ENCODE measurements around the gene HLA-DOB.
A peak's percentile ranks its signal among the peaks of the same experiment; 100 is the strongest.
"Not testable (repeated sequence)": the region's sequence is repeated elsewhere in the genome, so short reads cannot be mapped to it uniquely, and the experiment has no call there.

HLA-DOB gene

DNA sequence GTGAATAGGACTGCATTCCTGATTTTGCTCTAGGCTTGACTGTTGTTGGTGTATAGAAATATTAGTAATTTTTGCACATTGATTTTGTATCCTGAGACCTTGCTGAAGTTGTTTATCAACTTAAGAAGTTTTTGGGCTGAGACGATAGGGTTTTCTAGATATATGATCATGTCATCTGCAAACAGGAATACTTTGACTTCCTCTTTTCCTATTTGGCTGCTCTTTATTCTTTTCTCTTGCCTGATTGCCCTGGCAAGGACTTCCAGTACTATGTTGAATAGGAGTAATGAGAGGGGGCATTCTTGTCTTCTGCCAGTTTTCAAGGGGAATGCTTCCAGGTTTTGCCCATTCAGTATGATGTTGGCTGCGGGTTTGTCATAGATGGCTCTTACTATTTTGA, 13.4 kb downstream of the HLA-DOB start:
- Histone ChIP-seq H3K27me3 (ENCODE audit: control insufficient read depth in 1 of 2, insufficient read depth in 2 of 2, low read length in 2 of 2) (peaks cover 0 to 10% of the 10 kb centered on the region in 2 donors), H3K4me3 (ENCODE audit: low read depth in 1 of 2, low read length in 2 of 2) (no peak overlapping the region)

DNA sequence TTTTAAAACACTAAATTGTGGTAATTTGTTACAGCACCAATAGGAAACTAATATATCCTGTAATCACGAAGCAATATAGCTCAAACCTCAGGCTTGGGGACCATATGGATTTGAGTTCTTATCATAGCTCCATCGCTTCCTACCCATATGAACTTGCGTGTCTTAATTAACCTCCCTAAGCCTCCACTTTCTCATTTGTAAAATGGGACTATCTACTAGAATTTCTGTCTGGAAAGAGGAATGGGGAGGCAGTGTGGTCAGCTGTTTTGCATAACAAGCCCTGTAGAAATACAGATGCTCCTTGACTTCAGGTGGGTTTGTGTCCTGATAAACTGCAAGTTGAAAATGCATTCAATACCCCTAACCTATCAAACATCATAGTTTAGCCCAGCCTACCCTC, 17.1 kb downstream of the HLA-DOB start:
- H3K27me3 ChIP-seq (ENCODE audit: control insufficient read depth in 1 of 2, insufficient read depth in 2 of 2, low read length in 2 of 2) = no peaks in the 10 kb centered on the region

More for the DNA sequence above, 13.4 kb downstream of the HLA-DOB start:
- Histone ChIP-seq H3K4me1 (ENCODE audit: insufficient read depth, low read length) (no peaks in the 10 kb centered on the region), H3K9ac (ENCODE audit: low read length) (no peak overlapping the region), H3K36me3 (ENCODE audit: insufficient read depth, low read length) (no peaks in the 10 kb centered on the region), H3K9me3 (ENCODE audit: low read length) (no peaks in the 10 kb centered on the region), H3K27ac (ENCODE audit: low read depth, low read length) (no peak overlapping the region)

DNA sequence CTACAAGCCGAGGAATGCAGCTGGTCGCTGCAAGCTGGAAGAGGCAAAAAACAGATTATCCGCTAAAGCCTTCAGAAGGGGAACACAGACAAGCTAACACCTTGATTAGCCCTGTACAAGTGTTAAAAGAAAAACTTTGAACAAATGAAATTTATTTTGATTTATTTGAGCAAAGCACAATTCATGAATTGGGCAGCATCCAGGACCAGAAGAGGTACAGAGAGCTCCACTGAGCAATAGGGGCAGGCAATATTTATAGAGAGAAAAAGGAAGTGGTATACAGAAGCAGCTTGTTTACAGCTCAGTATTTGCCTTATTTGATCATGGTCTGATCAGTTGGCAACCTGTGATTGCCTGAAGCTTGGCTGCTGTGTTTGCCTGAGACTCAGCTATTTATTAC, 17.6 kb downstream of the HLA-DOB start:
- Histone ChIP-seq H3K27me3 (ENCODE audit: control insufficient read depth in 1 of 2, insufficient read depth in 2 of 2, low read length in 2 of 2) (no peaks in the 10 kb centered on the region), H3K4me3 (ENCODE audit: low read depth in 1 of 2, low read length in 2 of 2) (no peak overlapping the region), H3K9ac (ENCODE audit: low read length) (no peak overlapping the region), H3K27ac (ENCODE audit: low read depth, low read length) (no peak overlapping the region), H3K36me3 (ENCODE audit: insufficient read depth, low read length) (no peaks in the 10 kb centered on the region), H3K9me3 (ENCODE audit: low read length) (no peaks in the 10 kb centered on the region), H3K4me1 (ENCODE audit: insufficient read depth, low read length) (no peaks in the 10 kb centered on the region)

More for the DNA sequence above, 17.1 kb downstream of the HLA-DOB start:
- Histone ChIP-seq H3K27ac (ENCODE audit: low read depth, low read length) (no peak overlapping the region), H3K9me3 (ENCODE audit: low read length) (no peaks in the 10 kb centered on the region), H3K4me3 (ENCODE audit: low read depth in 1 of 2, low read length in 2 of 2) (no peak overlapping the region), H3K36me3 (ENCODE audit: insufficient read depth, low read length) (no peaks in the 10 kb centered on the region), H3K9ac (ENCODE audit: low read length) (no peak overlapping the region), H3K4me1 (ENCODE audit: insufficient read depth, low read length) (no peaks in the 10 kb centered on the region)

DNA sequence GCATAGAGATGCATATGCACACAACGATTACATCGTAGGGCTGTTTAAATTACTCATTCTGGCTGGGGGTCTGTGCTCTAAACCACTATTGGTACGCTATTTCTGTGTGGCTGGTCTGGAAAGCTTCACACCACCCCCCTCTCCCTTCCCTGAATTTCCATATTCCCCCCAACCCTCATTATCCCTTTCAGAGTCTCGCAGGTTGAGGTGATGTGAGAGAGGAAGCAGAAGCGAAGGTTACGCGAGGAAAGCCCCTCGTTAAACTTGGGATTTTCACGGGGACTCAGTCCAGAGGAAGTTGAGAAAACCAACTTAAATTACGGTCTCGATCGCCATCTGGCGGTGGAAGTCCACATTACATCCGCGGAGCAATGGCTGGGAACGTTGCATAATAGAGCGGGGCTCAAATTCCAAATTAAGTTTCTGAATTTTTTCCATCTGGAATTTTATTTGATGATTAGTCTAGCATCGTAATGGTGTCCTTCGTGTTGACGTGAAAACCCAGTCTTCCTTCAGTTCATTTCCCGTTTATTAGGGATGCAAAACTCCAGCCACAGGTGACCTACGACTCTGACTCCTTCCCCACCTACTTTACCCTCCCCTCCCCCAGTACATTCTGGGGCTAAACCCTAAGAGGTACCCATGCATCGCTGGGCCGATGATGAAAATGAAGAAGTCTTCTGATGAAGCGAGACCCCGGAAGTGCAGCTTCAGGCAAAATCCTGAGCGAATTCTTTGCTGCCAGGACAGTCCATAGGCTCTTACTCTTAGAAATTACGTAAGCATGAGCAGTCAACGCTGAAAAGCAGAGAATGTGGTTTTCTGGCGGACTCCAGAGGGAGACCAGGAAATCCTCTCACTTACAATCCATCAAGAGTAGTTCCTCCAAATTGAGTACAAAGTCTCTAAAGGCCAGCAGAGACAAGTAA, 19.7 kb downstream of the HLA-DOB start:
- H3K36me3 ChIP-seq (ENCODE audit: insufficient read depth, low read length) = no peaks in the 10 kb centered on the region
- no peak overlapping the region for H3K9ac ChIP-seq (ENCODE audit: low read length)
- H3K27me3 ChIP-seq (ENCODE audit: control insufficient read depth in 1 of 2, insufficient read depth in 2 of 2, low read length in 2 of 2) = no peaks in the 10 kb centered on the region
- H3K9me3 ChIP-seq (ENCODE audit: low read length) = no peaks in the 10 kb centered on the region
- H3K4me1 ChIP-seq (ENCODE audit: insufficient read depth, low read length) = no peaks in the 10 kb centered on the region
- H3K4me3 ChIP-seq (ENCODE audit: low read depth in 1 of 2, low read length in 2 of 2) = peak overlapping the region in 1 of 2 donors; percentile 23
- peak overlapping the region; percentile 1 for H3K27ac ChIP-seq (ENCODE audit: low read depth, low read length)

DNA sequence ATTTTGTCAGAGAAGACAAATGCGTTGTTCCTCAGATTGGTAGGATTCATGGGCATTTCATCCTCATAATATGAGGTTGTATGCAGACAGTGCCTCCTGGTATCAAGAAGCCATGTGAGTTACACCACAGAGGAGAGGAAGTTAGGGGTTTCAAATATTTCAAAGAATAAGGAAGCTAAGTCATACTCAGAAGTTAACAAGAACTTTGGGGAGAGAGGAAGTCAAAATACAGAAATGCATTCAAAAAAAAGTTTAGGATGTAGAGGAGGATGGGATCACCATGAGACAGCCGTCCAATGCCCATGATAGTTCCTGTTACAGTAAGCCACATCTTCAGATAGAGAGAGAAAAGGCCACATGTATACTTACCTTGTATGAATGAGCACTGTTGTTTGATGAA, 22.3 kb downstream of the HLA-DOB start:
- H3K4me1 ChIP-seq (ENCODE audit: insufficient read depth, low read length) = no peaks in the 10 kb centered on the region
- H3K27ac ChIP-seq (ENCODE audit: low read depth, low read length) = no peak overlapping the region
- no peak overlapping the region for H3K9ac ChIP-seq (ENCODE audit: low read length)
- peaks cover 0 to 4% of the 10 kb centered on the region in 2 donors for H3K27me3 ChIP-seq (ENCODE audit: control insufficient read depth in 1 of 2, insufficient read depth in 2 of 2, low read length in 2 of 2)
- no peaks in the 10 kb centered on the region for H3K36me3 ChIP-seq (ENCODE audit: insufficient read depth, low read length)
- no peak overlapping the region for H3K4me3 ChIP-seq (ENCODE audit: low read depth in 1 of 2, low read length in 2 of 2)
- no peaks in the 10 kb centered on the region for H3K9me3 ChIP-seq (ENCODE audit: low read length)

DNA sequence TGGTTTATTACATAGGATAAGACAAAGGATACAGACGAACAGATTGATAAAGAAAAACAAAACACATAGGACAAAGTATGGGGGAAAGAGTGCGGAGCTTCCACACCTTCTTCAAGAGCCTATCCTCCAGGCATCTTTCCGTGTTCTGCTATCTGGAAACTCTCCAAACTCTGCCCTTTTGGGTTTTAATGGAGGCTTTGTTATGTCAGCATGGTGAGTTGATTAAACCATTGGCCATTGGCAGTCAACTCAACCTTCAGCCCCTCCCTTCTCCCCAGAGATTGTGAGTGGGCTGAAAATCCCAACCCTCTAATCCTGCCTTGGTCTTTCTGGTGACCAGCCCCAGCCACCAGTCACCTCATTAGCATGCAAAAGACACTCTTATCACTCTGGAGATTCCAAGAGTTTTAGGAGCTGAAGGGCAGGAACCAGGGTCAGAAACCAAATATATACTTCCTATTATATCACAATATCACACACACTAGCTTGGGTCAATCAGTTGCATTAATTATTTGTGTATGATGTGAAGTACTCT, 23.8 kb downstream of the HLA-DOB start:
- Histone ChIP-seq H3K27me3 (ENCODE audit: control insufficient read depth in 1 of 2, insufficient read depth in 2 of 2, low read length in 2 of 2) (peaks cover 0 to 4% of the 10 kb centered on the region in 2 donors), H3K9ac (ENCODE audit: low read length) (no peak overlapping the region), H3K27ac (ENCODE audit: low read depth, low read length) (no peak overlapping the region), H3K4me3 (ENCODE audit: low read depth in 1 of 2, low read length in 2 of 2) (no peak overlapping the region), H3K36me3 (ENCODE audit: insufficient read depth, low read length) (no peaks in the 10 kb centered on the region), H3K9me3 (ENCODE audit: low read length) (no peaks in the 10 kb centered on the region), H3K4me1 (ENCODE audit: insufficient read depth, low read length) (no peaks in the 10 kb centered on the region)

DNA sequence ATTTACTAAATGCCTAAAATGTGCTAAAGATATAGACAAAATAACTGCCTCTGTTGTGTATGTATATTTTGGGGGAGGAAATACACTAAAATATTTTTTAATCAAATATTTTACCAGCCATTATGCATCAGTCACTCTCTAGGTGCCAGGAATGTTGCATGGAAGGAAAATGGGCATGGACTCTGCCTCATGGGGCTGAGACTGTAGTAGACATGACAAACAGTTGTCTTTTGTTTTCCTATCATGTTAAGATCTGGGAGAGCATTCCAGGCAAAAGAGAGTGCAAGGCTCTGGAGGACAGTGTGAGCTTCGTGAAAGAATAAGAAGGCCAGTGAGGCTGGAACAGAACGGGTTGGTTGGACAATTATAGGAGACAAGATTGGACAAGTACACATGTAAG, 26.5 kb downstream of the HLA-DOB start:
- no peaks in the 10 kb centered on the region for H3K9me3 ChIP-seq (ENCODE audit: low read length)
- H3K27ac ChIP-seq (ENCODE audit: low read depth, low read length) = no peak overlapping the region
- H3K36me3 ChIP-seq (ENCODE audit: insufficient read depth, low read length) = no peaks in the 10 kb centered on the region
- H3K4me3 ChIP-seq (ENCODE audit: low read depth in 1 of 2, low read length in 2 of 2) = no peak overlapping the region
- H3K4me1 ChIP-seq (ENCODE audit: insufficient read depth, low read length) = no peaks in the 10 kb centered on the region
- peaks cover 0 to 8% of the 10 kb centered on the region in 2 donors for H3K27me3 ChIP-seq (ENCODE audit: control insufficient read depth in 1 of 2, insufficient read depth in 2 of 2, low read length in 2 of 2)
- H3K9ac ChIP-seq (ENCODE audit: low read length) = no peak overlapping the region

DNA sequence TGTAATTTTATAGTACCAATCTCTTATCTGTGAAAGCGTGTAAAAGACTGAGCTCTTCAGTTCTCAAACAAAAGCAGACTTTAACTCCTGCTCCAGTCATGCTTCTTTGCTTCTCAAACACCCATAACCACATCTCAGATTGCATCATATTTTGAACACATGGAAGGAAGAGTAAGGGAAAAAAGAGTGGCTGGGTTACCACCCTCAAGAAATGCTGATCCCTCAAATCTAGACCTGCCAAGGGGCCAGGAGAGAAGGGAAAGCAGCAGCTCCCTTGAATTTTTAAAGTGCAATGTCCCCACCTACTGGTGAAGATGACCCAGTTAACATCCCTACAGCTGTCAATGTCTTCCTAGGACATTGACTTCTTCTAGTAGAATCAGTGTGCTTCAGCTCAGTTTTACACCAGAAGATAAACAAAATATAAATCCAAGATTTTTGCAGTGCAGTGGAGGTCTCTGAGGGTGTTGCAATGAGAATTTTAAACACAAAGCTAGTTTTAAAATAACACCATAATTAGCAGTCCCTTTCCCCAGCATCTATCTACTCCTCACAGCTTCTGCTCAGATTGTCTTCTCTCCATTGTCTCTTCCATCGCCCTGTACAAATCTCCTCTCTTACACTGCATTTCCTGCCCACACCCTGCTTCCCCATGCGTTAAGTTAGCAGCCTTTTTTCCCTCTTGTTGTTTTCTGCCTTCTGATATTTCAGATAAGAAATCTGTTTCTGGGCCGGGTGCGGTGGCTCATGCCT, 30.8 kb downstream of the HLA-DOB start:
- Histone ChIP-seq H3K4me1 (ENCODE audit: insufficient read depth, low read length) (no peaks in the 10 kb centered on the region), H3K27me3 (ENCODE audit: control insufficient read depth in 1 of 2, insufficient read depth in 2 of 2, low read length in 2 of 2) (peaks cover 0 to 4% of the 10 kb centered on the region in 2 donors), H3K36me3 (ENCODE audit: insufficient read depth, low read length) (no peaks in the 10 kb centered on the region), H3K9ac (ENCODE audit: low read length) (no peak overlapping the region), H3K9me3 (ENCODE audit: low read length) (no peaks in the 10 kb centered on the region), H3K4me3 (ENCODE audit: low read depth in 1 of 2, low read length in 2 of 2) (no peak overlapping the region), H3K27ac (ENCODE audit: low read depth, low read length) (no peak overlapping the region)

DNA sequence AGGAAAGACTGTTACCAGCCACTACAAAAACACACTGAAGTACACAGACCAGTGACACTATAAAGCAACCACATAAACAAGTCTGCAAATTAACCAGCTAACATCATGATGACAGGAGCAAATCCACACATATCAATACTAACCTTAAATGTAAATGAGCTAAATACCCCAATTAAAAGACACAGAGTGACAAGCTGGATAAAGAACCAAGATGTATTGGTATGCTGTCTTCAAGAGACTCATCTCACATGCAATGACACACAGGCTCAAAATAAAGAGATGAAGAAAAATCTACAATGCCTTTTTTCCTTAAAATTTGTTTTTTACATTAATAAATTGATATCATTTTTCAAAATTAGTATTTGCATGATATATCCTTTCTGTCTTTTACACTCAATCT, 33.9 kb downstream of the HLA-DOB start:
- not testable (repeated sequence) for H3K27ac ChIP-seq (ENCODE audit: low read depth, low read length); H3K4me3 ChIP-seq (ENCODE audit: low read depth in 1 of 2, low read length in 2 of 2); H3K9me3 ChIP-seq (ENCODE audit: low read length); H3K9ac ChIP-seq (ENCODE audit: low read length); H3K36me3 ChIP-seq (ENCODE audit: insufficient read depth, low read length); H3K4me1 ChIP-seq (ENCODE audit: insufficient read depth, low read length); H3K27me3 ChIP-seq (ENCODE audit: control insufficient read depth in 1 of 2, insufficient read depth in 2 of 2, low read length in 2 of 2)

DNA sequence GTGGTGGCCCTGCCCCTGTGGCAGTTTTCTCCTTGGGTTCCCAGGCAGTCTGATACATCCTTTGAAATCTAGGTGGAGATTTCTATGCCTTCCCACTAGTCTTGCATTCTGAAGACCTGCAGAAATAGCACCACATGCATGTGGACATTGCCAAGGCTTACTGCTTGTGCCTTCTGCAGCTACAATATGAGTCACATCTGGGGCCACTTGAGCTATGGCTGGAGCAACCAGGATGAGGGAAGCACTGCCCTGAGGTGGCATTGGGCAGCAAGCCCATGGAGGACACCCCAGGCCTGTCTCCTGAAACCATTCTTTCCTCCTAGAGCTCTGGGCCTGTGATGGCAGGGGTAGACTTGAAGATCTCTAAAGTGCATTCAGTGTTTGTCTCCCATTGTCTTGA, 37.8 kb downstream of the HLA-DOB start:
- Histone ChIP-seq H3K36me3 (ENCODE audit: insufficient read depth, low read length) (no peaks in the 10 kb centered on the region), H3K4me3 (ENCODE audit: low read depth in 1 of 2, low read length in 2 of 2) (no peak overlapping the region), H3K4me1 (ENCODE audit: insufficient read depth, low read length) (no peaks in the 10 kb centered on the region), H3K27ac (ENCODE audit: low read depth, low read length) (no peak overlapping the region), H3K27me3 (ENCODE audit: control insufficient read depth in 1 of 2, insufficient read depth in 2 of 2, low read length in 2 of 2) (no peaks in the 10 kb centered on the region), H3K9me3 (ENCODE audit: low read length) (no peaks in the 10 kb centered on the region), H3K9ac (ENCODE audit: low read length) (no peak overlapping the region)

DNA sequence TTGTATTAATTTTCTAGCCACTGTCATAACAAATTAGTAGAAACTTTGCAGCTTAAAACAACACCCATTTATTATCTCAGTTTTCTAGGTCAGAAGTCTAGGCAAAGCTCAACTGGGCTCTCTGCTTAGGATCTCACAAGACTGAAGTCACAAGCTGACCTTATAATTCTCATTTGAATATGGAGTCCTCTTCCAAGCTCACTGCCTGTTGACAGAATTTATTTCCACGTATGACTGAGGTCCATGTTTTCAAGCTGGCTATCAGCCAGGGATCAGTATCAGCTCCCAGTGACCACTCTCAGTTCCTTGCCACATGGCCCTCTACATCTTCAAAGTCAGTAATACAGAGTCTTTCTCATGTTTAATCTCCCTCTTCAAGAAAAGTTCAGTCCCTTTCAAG, 41.7 kb downstream of the HLA-DOB start:
- Histone ChIP-seq H3K9ac (ENCODE audit: low read length) (no peak overlapping the region), H3K4me3 (ENCODE audit: low read depth in 1 of 2, low read length in 2 of 2) (no peak overlapping the region), H3K4me1 (ENCODE audit: insufficient read depth, low read length) (no peaks in the 10 kb centered on the region), H3K27me3 (ENCODE audit: control insufficient read depth in 1 of 2, insufficient read depth in 2 of 2, low read length in 2 of 2) (peaks cover 0 to 4% of the 10 kb centered on the region in 2 donors), H3K9me3 (ENCODE audit: low read length) (no peaks in the 10 kb centered on the region), H3K27ac (ENCODE audit: low read depth, low read length) (no peak overlapping the region), H3K36me3 (ENCODE audit: insufficient read depth, low read length) (no peaks in the 10 kb centered on the region)
